T-helper 2 cell treated with Interferon-gamma antibody and Interleukin-4, amounts not matched to agents 5 μg/mL and 100 μg/mL, for 36 hours (primary cell): ENCODE results near the gene ADAMTS7.

ENCODE experiments used
- DNase-seq: peaks from one replicate; pipeline ENCODE4 v3.0.0; 2021; ENCODE audit warnings: low spot score
- H3K27ac Mint-ChIP-seq: one replicate; pipeline ENCODE4 v1.8.0; 2021; ENCODE audit warnings: mild to moderate bottlenecking, mixed read lengths
- H3K27me3 Mint-ChIP-seq: one replicate; pipeline ENCODE4 v1.8.0; 2021; ENCODE audit warnings: low read depth, mixed read lengths
- H3K36me3 Mint-ChIP-seq: one replicate; pipeline ENCODE4 v1.8.0; 2021; ENCODE audit warnings: low read depth, mixed read lengths
- H3K4me1 Mint-ChIP-seq: one replicate; pipeline ENCODE4 v1.8.0; 2021; ENCODE audit warnings: low read depth, mixed read lengths
- H3K4me3 Mint-ChIP-seq: one replicate; pipeline ENCODE4 v1.8.0; 2022; ENCODE audit warnings: mild to moderate bottlenecking, moderate library complexity, mixed read lengths
- H3K9me3 Mint-ChIP-seq: one replicate; pipeline ENCODE4 v1.8.0; 2021; ENCODE audit warnings: mixed read lengths

ADAMTS7 gene

GRCh38 chr15:78709263-78709882, 101.9 kb downstream of the ADAMTS7 start:
- no peaks in the 10 kb centered on the region for H3K9me3 Mint-ChIP-seq

More at GRCh38 chr15:78709263-78709882, 101.9 kb downstream of the ADAMTS7 start:
- Mint-ChIP-seq H3K27ac (no peak overlapping the region), H3K27me3 (peaks cover 34% of the 10 kb centered on the region), H3K4me1 (peaks cover 6% of the 10 kb centered on the region), H3K4me3 (peak overlapping the region; percentile 28), H3K36me3 (no peaks in the 10 kb centered on the region)
- DNase-seq = peak; percentile 61
